Astrocyte (in vitro differentiated cells and primary cell): ENCODE measurements around the gene CWH43. TPM values are rescaled to one million over a fixed set of nuclear protein-coding genes. Genes with fewer than 3 reads are reported as not detected.

Experiments
- DNase-seq: peaks from one replicate; pipeline ENCODE4 v3.0.0-alpha.2; 2010; ENCODE audit warnings: low read depth
- FAIRE-seq: peaks from 2 replicates; lab custom pipeline; 2011; peaks lifted over from hg19 to GRCh38; lab: Jason Lieb, UNC
- H2AFZ ChIP-seq: 2 replicates; pipeline ENCODE4 v1.6.0; 2012; ENCODE audit warnings: low read depth, low read length, inconsistent platforms
- H3K27ac ChIP-seq: 2 replicates; pipeline ENCODE4 v1.5.1; 2011; ENCODE audit warnings: low read depth, low read length, inconsistent platforms
- H3K27me3 ChIP-seq: 2 replicates; pipeline ENCODE4 v1.6.0; 2011; ENCODE audit warnings: low read length, inconsistent platforms; ENCODE audit not compliant: insufficient read depth
- H3K36me3 ChIP-seq: 2 replicates; pipeline ENCODE4 v1.5.1; 2011; ENCODE audit warnings: low read length, inconsistent platforms; ENCODE audit not compliant: insufficient read depth
- H3K4me1 ChIP-seq: 2 replicates; pipeline ENCODE4 v1.5.1; 2011; ENCODE audit warnings: low read length, inconsistent platforms; ENCODE audit not compliant: insufficient read depth
- H3K4me2 ChIP-seq: 2 replicates; pipeline ENCODE4 v1.6.0; 2012; ENCODE audit warnings: low read length, inconsistent platforms
- H3K4me3 ChIP-seq: 2 replicates; pipeline ENCODE4 v1.5.1; 2011; ENCODE audit warnings: low read depth, mild to moderate bottlenecking, low read length, inconsistent platforms; ENCODE audit not compliant: insufficient read depth
- H3K79me2 ChIP-seq: 2 replicates; pipeline ENCODE4 v1.6.0; 2012; ENCODE audit warnings: mild to moderate bottlenecking, low read length, inconsistent platforms; ENCODE audit not compliant: insufficient read depth
- H3K9ac ChIP-seq: 2 replicates; pipeline ENCODE4 v1.6.0; 2012; ENCODE audit warnings: mild to moderate bottlenecking, low read length, inconsistent platforms
- H3K9me3 ChIP-seq: 2 replicates; pipeline ENCODE4 v1.5.1; 2012; ENCODE audit warnings: low read depth, mild to moderate bottlenecking, low read length, inconsistent platforms; ENCODE audit not compliant: insufficient read depth
- H4K20me1 ChIP-seq: 2 replicates; pipeline ENCODE4 v1.6.0; 2012; ENCODE audit warnings: low read length, inconsistent platforms; ENCODE audit not compliant: insufficient read depth
- H3K27ac Mint-ChIP-seq: one replicate; pipeline ENCODE4 v1.8.0; 2021; ENCODE audit warnings: mild to moderate bottlenecking, mixed read lengths; ENCODE audit not compliant: unreplicated experiment
- H3K27me3 Mint-ChIP-seq: one replicate; pipeline ENCODE4 v1.8.0; 2021; ENCODE audit warnings: low read depth, mixed read lengths; ENCODE audit not compliant: unreplicated experiment
- H3K36me3 Mint-ChIP-seq: one replicate; pipeline ENCODE4 v1.8.0; 2021; ENCODE audit warnings: low read depth, mixed read lengths; ENCODE audit not compliant: unreplicated experiment
- H3K4me1 Mint-ChIP-seq: one replicate; pipeline ENCODE4 v1.8.0; 2021; ENCODE audit warnings: low read depth, mixed read lengths; ENCODE audit not compliant: unreplicated experiment
- H3K4me3 Mint-ChIP-seq: one replicate; pipeline ENCODE4 v1.8.0; 2021; ENCODE audit warnings: mild to moderate bottlenecking, moderate library complexity, mixed read lengths; ENCODE audit not compliant: unreplicated experiment
- H3K9me3 Mint-ChIP-seq: one replicate; pipeline ENCODE4 v1.8.0; 2021; ENCODE audit warnings: mild to moderate bottlenecking, mixed read lengths; ENCODE audit not compliant: unreplicated experiment
- CTCF ChIP-seq: IDR thresholded peaks from 2 replicates; pipeline ENCODE4 v1.5.1; 2011; ENCODE audit warnings: low read depth, mild to moderate bottlenecking, inconsistent platforms, low read length, moderate library complexity; ENCODE audit not compliant: insufficient read depth
- EZH2 ChIP-seq: IDR thresholded peaks from 2 replicates; pipeline ENCODE4 v1.6.1; 2012; ENCODE audit warnings: mild to moderate bottlenecking, low read length, inconsistent platforms; ENCODE audit not compliant: insufficient read depth
- total RNA-seq: library from RNA; stranded (reverse); gene quantifications from 2 replicates; pipeline ENCODE4 v1.2.1, GENCODE V29; 2021

CWH43 gene
- total RNA-seq, 1 donor from 2014 or later = not detected

GRCh38 chr4:48944756-48945241 lies 41.3 kb upstream of the CWH43 start:
- no peak for FAIRE-seq

GRCh38 chr4:48945981-48946380 lies 40.1 kb upstream of the CWH43 start:
- H3K27me3 ChIP-seq = no peaks in the 10 kb centered on the region
- H3K4me1 Mint-ChIP-seq = peaks cover 2% of the 10 kb centered on the region
- no peak overlapping the region for H3K9ac ChIP-seq
- H3K27ac Mint-ChIP-seq = no peak overlapping the region
- DNase-seq = no peak
- no peak overlapping the region for H3K27ac ChIP-seq
- no peak for FAIRE-seq
- H4K20me1 ChIP-seq = no peaks in the 10 kb centered on the region
- no peak overlapping the region for H3K4me3 Mint-ChIP-seq
- H3K36me3 Mint-ChIP-seq = no peaks in the 10 kb centered on the region
- H3K9me3 Mint-ChIP-seq = peaks cover 5% of the 10 kb centered on the region
- H2AFZ ChIP-seq = no peak overlapping the region
- no peak overlapping the region for H3K4me2 ChIP-seq
- no peaks in the 10 kb centered on the region for H3K9me3 ChIP-seq
- H3K4me1 ChIP-seq = peaks cover 4% of the 10 kb centered on the region
- no peak overlapping the region for H3K4me3 ChIP-seq
- H3K27me3 Mint-ChIP-seq = no peaks in the 10 kb centered on the region
- no peaks in the 10 kb centered on the region for H3K36me3 ChIP-seq
- TF ChIP-seq CTCF (no peak), EZH2 (no peak)
- no peaks in the 10 kb centered on the region for H3K79me2 ChIP-seq

More at GRCh38 chr4:48944756-48945241, 41.3 kb upstream of the CWH43 start:
- DNase-seq = no peak
- Mint-ChIP-seq H3K36me3 (no peaks in the 10 kb centered on the region), H3K4me1 (peaks cover 5% of the 10 kb centered on the region), H3K4me3 (no peak overlapping the region), H3K27me3 (no peaks in the 10 kb centered on the region), H3K27ac (peak overlapping the region; percentile 72), H3K9me3 (peaks cover 5% of the 10 kb centered on the region)
- Histone ChIP-seq H3K4me1 (peaks cover 9% of the 10 kb centered on the region), H3K9me3 (no peaks in the 10 kb centered on the region), H3K27ac (no peak overlapping the region), H3K9ac (no peak overlapping the region), H3K79me2 (no peaks in the 10 kb centered on the region), H3K4me3 (no peak overlapping the region), H3K27me3 (no peaks in the 10 kb centered on the region), H3K4me2 (peak overlapping the region; percentile 0), H3K36me3 (no peaks in the 10 kb centered on the region), H4K20me1 (no peaks in the 10 kb centered on the region), H2AFZ (no peak overlapping the region)
- TF ChIP-seq EZH2 = no peak
- TF ChIP-seq CTCF = peak; percentile 28

GRCh38 chr4:48947731-48948130 lies 38.3 kb upstream of the CWH43 start:
- no peak overlapping the region for H3K27ac ChIP-seq
- H3K27me3 ChIP-seq = no peaks in the 10 kb centered on the region
- Mint-ChIP-seq H3K27me3 (no peaks in the 10 kb centered on the region), H3K4me3 (no peak overlapping the region), H3K9me3 (peaks cover 5% of the 10 kb centered on the region), H3K27ac (no peak overlapping the region), H3K4me1 (peaks cover 2% of the 10 kb centered on the region), H3K36me3 (no peaks in the 10 kb centered on the region)
- no peak overlapping the region for H3K9ac ChIP-seq
- FAIRE-seq (no peak), DNase-seq (no peak)
- no peak overlapping the region for H3K4me3 ChIP-seq
- no peaks in the 10 kb centered on the region for H3K79me2 ChIP-seq
- H3K36me3 ChIP-seq = no peaks in the 10 kb centered on the region
- H3K4me1 ChIP-seq = peaks cover 4% of the 10 kb centered on the region
- H4K20me1 ChIP-seq = no peaks in the 10 kb centered on the region
- no peak overlapping the region for H3K4me2 ChIP-seq
- no peak for TF ChIP-seq EZH2
- TF ChIP-seq CTCF = no peak
- no peak overlapping the region for H2AFZ ChIP-seq
- no peaks in the 10 kb centered on the region for H3K9me3 ChIP-seq
